Measurements from ENCODE around the gene PCSK4. TPM values are rescaled to one million over a fixed set of nuclear protein-coding genes. Genes with fewer than 3 reads are reported as not detected.
A peak's percentile ranks its signal among the peaks of the same experiment; 100 is the strongest.

PCSK4 gene
- total RNA-seq, 1 experiment from 2014 or later: 18.6 TPM

GRCh38 chr19:1507192-1507660, 17.1 kb upstream of the PCSK4 start:
- Histone ChIP-seq H3K4me1 (replicated peaks; ENCODE audit: insufficient read depth) (no peaks in the 10 kb centered on the region; the same call in 1 of the 2 replicates), H4K20me1 (ENCODE audit: insufficient read depth) (no peaks in the 10 kb centered on the region), H3K79me2 (ENCODE audit: low read depth) (no peaks in the 10 kb centered on the region), H3K4me3 (peak overlapping the region; percentile 42; the same call in 1 of the 2 replicates), H3K9me2 (ENCODE audit: insufficient read depth) (no peaks in the 10 kb centered on the region), H3K27me3 (ENCODE audit: insufficient read depth, low read depth) (no peaks in the 10 kb centered on the region), H3F3A (ENCODE audit: insufficient read depth, low read depth) (peaks cover 8% of the 10 kb centered on the region), H3K9me3 (ENCODE audit: insufficient read depth, low read depth) (no peaks in the 10 kb centered on the region), H2AFZ (no peak overlapping the region), H3K4me2 (peak overlapping the region; percentile 74), H3K27ac (no peak overlapping the region), H3K36me3 (ENCODE audit: low read depth) (no peaks in the 10 kb centered on the region)
- BruUV-seq (replicated peaks): no TSS peak
- intact Hi-C loops (cut with micrococcal nuclease; ENCODE audit: unreplicated experiment): no loop called here
- no peak for DNase-seq
- CTCF ChIA-PET: no interaction called here
- POLR2A ChIA-PET (ENCODE audit: unreplicated experiment): no interaction called here
- TF ChIP-seq EZH2 (IDR thresholded peaks at IDR 0.05; ENCODE audit: low read depth): no peak
- no peak for TF ChIP-seq CTCF (conservative IDR thresholded peaks at IDR 0.05)

- H4K20me1 ChIP-seq (ENCODE audit: insufficient read depth): no peaks in the 10 kb centered on the region
- CTCF ChIA-PET: interaction anchor here (0.6 kb wide), 1 partner anchor 73 kb away, joined by 4 read pairs; no protein-coding TSS in a partner anchor
- H2AFZ ChIP-seq: no peak overlapping the region
- peaks cover 8% of the 10 kb centered on the region for H3F3A ChIP-seq (ENCODE audit: insufficient read depth, low read depth)
- TF ChIP-seq CTCF (conservative IDR thresholded peaks at IDR 0.05): no peak
- no peak for TF ChIP-seq EZH2 (IDR thresholded peaks at IDR 0.05; ENCODE audit: low read depth)
- no peaks in the 10 kb centered on the region for H3K36me3 ChIP-seq (ENCODE audit: low read depth)
- no TSS peak for BruUV-seq (replicated peaks)
- no peak overlapping the region for H3K4me2 ChIP-seq
- POLR2A ChIA-PET (ENCODE audit: unreplicated experiment): no interaction called here
- H3K27ac ChIP-seq: no peak overlapping the region
- no peaks in the 10 kb centered on the region for H3K9me3 ChIP-seq (ENCODE audit: insufficient read depth, low read depth)
- H3K4me3 ChIP-seq: no peak overlapping the region
- H3K9me2 ChIP-seq (ENCODE audit: insufficient read depth): no peaks in the 10 kb centered on the region
- no peaks in the 10 kb centered on the region for H3K79me2 ChIP-seq (ENCODE audit: low read depth)
- intact Hi-C loops (cut with micrococcal nuclease; ENCODE audit: unreplicated experiment): no loop called here
- DNase-seq: no peak
- no peaks in the 10 kb centered on the region for H3K4me1 ChIP-seq (replicated peaks; ENCODE audit: insufficient read depth)
- H3K27me3 ChIP-seq (ENCODE audit: insufficient read depth, low read depth): no peaks in the 10 kb centered on the region
These were observed 16.1 kb upstream of the PCSK4 start for GRCh38 chr19:1505991-1506881.

- Histone ChIP-seq H3K4me2 (no peak overlapping the region), H3K9me3 (ENCODE audit: insufficient read depth, low read depth) (no peaks in the 10 kb centered on the region), H3K4me1 (replicated peaks; ENCODE audit: insufficient read depth) (no peaks in the 10 kb centered on the region), H3K9me2 (ENCODE audit: insufficient read depth) (no peaks in the 10 kb centered on the region), H3K79me2 (ENCODE audit: low read depth) (no peaks in the 10 kb centered on the region), H3K36me3 (ENCODE audit: low read depth) (no peaks in the 10 kb centered on the region), H3K27me3 (ENCODE audit: insufficient read depth, low read depth) (no peaks in the 10 kb centered on the region), H3K4me3 (no peak overlapping the region), H3K27ac (no peak overlapping the region), H2AFZ (no peak overlapping the region), H3F3A (ENCODE audit: insufficient read depth, low read depth) (peaks cover 8% of the 10 kb centered on the region), H4K20me1 (ENCODE audit: insufficient read depth) (no peaks in the 10 kb centered on the region)
- CTCF ChIA-PET: no interaction called here
- BruUV-seq (replicated peaks): no TSS peak
- DNase-seq: no peak
- intact Hi-C loops (cut with micrococcal nuclease; ENCODE audit: unreplicated experiment): no loop called here
- POLR2A ChIA-PET (ENCODE audit: unreplicated experiment): no interaction called here
- TF ChIP-seq EZH2 (IDR thresholded peaks at IDR 0.05; ENCODE audit: low read depth): no peak
- no peak for TF ChIP-seq CTCF (conservative IDR thresholded peaks at IDR 0.05)
These were observed 14.9 kb upstream of the PCSK4 start for GRCh38 chr19:1505012-1505411.
